Left kidney (tissue), 2 donors: ENCODE measurements around the gene GOLPH3L. TPM values are rescaled to one million over a fixed set of nuclear protein-coding genes. Genes with fewer than 3 reads are reported as not detected.
"Not testable (repeated sequence)": the region's sequence is repeated elsewhere in the genome, so short reads cannot be mapped to it uniquely, and the experiment has no call there.

ENCODE experiments used
- DNase-seq: peaks from one replicate; pipeline ENCODE4 v3.0.0-alpha.2; 2013
- polyA plus RNA-seq: library from polyadenylated mRNA; unstranded; fragments of 120-200 nt; gene quantifications from one replicate; pipeline ENCODE4 v1.2.1, GENCODE V29; 2013; ENCODE audit not compliant: insufficient read length

Gene GOLPH3L
- polyA plus RNA-seq, 1 donor: 42.6 TPM

DNA sequence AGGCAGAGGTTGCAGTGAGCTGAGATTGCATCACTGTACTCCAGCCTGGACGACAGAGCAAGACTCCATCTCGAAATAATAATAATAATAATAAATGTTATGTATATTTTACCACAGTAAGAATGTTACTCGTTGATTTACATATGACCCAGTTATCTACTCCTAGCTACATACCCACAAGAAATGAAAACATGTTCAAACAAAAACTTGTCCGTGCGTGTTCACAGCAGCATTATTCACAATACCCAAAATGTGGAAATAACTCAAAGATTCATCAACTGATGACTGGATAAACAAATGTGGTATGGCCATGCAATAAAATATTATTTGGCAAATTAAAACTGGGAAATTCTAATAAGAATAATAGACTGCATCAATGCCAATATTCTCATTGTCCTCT is 35.8 kb downstream of the GOLPH3L start:
- no peak for DNase-seq

DNA sequence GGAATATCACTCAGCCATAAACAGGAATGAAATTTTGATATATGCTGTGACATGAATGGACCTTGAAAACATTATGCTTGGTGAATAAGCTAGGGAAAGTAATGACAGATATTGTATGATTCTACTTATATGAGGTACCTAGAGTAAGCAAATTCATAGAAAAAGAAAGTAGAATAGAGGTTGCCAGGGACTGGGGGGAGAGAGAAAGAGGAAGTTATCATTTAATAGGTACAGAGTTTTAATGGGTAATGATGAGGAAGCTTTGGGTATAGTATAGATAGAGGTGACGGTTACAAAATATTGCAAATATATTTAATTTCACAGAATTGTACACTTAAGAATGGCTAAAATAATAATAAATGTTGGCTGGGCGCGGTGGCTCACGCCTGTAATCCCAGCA is 36.4 kb downstream of the GOLPH3L start:
- no peak for DNase-seq

- not testable (repeated sequence) for DNase-seq
Measured at GRCh38 chr1:150657064-150657463, 39.9 kb downstream of the GOLPH3L start.

- not testable (repeated sequence) for DNase-seq
Measured at GRCh38 chr1:150654635-150655034, 42.3 kb downstream of the GOLPH3L start.

DNA sequence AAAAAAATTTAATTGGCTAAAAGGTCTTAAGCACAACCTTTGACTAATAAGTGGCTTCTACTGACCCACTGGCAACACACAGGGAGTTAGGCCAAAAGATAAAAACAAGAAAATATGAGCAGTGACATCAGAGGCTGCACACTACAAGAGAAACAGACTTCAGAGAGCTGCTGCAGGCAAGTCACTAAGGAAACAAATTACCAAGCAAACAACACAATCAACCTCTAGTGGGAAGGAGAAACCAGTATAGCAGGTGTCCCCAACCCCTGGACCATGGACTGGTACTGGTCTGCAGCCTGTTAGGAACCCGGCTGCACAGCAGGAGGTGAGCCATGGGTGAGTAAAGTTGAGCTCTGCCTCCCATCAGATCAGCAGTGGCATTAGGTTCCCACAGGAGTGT is 46.8 kb downstream of the GOLPH3L start:
- no peak for DNase-seq

GRCh38 chr1:150649441-150650075 is 47.4 kb downstream of the GOLPH3L start:
- DNase-seq: no peak

DNA sequence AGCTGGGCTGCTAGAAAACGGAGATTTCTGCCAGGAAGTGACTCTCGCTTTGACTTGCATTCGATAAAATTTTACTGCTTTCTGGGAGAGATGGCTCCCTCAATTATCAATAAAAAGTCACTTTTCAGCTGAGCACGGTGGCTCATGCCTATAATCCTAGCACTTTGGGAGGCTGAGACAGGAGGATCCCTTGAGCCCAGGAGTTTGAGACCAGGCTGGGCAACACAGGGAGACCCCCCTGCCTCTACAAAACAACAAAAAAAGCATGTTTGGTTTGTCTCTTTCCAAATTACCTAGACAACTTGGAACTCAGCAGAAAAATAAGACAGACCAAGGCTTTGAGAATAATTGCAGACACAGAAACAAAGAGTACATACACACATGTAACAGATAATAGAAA is 54.7 kb downstream of the GOLPH3L start:
- DNase-seq: no peak

DNA sequence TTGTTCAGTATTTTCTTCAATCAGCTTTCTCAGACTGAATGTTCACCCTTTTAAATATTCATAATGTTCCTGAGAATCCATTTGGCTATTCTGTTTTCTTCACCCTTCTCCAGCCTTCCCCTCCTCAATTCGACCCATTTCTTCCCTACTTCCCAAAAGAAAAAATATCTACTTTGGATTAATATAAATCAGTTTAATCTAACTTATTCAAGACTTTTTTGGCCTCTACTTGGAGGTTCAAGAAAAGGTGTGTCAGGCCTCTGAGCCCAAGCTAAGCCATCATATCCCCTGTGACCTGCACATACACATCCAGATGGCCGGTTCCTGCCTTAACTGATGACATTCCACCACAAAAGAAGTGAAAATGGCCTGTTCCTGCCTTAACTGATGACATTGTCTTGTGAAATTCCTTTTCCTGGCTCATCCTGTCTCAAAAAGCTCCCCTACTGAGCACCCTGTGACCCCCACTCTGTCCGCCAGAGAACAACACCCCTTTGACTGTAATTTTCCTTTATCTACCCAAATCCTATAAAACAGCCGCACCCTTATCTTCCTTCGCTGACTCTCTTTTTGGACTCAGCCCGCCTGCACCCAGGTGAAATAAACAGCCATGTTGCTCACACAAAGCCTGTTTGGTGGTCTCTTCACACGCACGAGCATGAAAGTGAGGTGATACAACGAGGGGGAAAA is 55.7 kb downstream of the GOLPH3L start:
- DNase-seq: not testable (repeated sequence)

DNA sequence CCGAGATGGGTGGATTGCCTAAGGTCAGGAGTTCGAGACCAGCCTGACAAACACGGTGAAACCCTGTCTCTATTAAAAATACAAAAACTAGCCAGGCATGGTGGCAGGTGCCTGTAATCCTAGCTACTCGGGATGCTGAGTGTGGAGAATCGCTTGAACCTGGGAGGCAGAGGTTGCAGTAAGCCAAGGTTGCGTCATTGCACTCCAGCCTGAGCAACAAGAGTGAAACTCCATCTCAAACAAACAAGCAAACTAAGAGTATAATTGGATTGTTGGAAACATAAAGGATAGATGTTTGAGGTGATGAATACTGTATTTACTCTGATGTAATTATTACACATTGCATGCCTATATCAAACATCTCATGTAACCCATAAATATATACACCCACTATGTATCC is 58.5 kb downstream of the GOLPH3L start:
- DNase-seq: not testable (repeated sequence)

DNA sequence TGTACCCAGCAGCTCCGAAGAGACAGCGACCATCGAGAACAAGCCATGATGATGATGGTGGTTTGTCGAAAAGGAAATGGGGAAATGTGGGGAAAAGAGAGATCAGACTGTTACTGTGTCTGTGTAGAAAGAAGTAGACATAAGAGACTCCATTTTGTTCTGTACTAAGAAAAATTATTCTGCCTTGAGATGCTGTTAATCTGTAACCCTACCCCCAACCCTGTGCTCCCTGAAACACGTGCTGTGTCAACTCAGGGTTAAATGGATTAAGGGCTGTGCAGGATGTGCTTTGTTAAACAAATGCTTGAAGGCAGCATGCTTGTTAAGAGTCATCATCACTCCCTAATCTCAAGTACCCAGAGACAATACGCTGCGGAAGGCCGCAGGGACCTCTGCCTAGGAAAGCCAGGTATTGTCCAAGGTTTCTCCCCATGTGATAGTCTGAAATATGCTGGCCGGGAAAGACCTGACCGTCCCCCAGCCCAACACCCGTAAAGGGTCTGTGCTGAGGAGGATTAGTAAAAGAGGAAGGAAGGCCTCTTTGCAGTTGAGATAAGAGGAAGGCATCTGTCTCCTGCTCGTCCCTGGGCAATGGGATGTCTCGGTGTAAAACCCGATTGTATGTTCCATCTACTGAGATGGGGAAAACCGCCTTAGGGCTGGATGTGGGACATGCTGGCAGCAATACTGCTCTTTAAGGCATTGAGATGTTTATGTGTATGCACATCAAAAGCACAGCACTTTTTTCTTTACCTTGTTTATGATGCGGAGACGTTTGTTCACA is 61.9 kb downstream of the GOLPH3L start:
- DNase-seq: not testable (repeated sequence)

DNA sequence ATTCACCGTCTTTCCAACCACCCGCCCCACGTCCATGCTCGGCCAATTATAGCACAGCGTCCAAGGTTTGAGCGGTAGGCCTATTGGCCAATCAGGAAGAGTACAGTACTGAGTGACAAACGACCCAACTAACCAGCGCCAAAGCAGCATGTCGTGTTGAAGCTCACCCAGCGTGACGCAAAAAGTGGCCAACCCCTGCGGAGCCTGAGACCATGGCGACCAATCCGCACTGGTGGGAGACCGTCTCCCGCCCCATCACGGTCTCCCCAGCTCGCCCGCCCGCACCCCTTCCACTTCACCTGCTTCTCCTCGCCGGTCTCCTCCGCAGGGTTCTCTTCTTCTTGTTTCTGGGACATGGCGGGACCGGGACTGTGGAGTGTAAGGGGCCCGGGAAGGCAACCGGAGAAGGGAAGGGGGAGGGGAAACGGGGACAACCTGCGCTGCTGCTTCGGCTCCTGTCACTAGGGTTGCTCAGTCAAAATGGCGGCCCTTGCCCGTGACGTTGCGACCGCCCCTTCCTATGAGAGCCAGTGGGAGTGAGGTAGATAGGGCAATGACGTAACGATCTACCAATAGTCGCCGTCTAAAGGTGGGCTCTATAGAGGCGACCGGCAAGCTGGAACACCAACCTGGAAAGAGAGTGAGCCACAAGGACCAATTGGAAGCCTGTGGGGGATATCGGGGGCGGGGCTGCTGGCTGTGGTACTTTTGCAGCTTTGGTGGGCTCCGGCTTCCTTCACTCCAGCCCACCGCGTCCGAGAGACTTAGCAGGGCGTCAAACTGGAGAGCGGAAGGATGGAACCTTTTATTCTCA is 67.6 kb downstream of the GOLPH3L start, which contains the start of gene ENSA:
ENSA (minus strand) TSS at position 498 of the 814 bp plus-strand sequence; CDS start at position 356, 142 bp downstream.
- DNase-seq: peak; percentile 99

DNA sequence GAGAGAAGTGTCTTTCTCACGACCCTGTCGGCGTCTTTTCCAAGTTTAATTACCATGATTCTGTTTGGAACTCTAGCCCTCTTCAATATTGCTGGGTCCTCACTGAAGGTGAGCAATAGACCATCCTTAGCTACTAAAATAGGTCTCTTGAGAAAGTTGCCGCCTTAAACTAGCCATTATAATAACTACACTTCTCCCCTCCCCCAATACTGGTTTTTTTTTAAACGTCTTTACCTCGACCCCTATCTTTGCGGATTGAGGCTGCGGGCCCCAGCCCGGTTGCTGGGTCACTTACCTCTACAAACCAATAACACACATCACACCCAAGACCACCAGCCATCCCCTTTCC is 68.2 kb downstream of the GOLPH3L start:
- no peak for DNase-seq

GRCh38 chr1:150627826-150628410 is 69.0 kb downstream of the GOLPH3L start:
- DNase-seq: no peak

- DNase-seq: no peak
Measured at GRCh38 chr1:150626150-150626549, 70.8 kb downstream of the GOLPH3L start.

- DNase-seq: not testable (repeated sequence)
Measured at GRCh38 chr1:150624546-150624945, 72.4 kb downstream of the GOLPH3L start.

DNA sequence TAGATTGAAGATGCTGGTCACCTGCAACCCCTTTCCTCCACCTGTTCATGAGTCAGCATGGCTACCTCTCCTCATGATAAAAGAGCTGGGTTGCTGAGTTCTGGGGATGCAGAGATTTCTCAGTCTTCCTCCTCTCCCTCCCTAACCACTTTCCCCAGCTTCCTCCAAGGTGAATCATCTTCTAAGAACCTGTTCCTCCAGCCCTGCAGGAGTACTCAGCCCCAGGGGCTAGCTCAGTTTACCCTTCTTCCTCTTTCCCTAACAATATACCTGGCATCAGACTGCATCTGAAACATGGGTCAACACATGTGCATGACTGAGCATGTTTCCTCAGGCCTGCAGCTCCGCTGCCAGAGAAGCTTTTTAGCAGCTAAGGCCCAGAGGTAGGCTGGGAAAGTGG is 72.8 kb downstream of the GOLPH3L start:
- not testable (repeated sequence) for DNase-seq

GRCh38 chr1:150622303-150622975 is 74.5 kb downstream of the GOLPH3L start:
- no peak for DNase-seq

DNA sequence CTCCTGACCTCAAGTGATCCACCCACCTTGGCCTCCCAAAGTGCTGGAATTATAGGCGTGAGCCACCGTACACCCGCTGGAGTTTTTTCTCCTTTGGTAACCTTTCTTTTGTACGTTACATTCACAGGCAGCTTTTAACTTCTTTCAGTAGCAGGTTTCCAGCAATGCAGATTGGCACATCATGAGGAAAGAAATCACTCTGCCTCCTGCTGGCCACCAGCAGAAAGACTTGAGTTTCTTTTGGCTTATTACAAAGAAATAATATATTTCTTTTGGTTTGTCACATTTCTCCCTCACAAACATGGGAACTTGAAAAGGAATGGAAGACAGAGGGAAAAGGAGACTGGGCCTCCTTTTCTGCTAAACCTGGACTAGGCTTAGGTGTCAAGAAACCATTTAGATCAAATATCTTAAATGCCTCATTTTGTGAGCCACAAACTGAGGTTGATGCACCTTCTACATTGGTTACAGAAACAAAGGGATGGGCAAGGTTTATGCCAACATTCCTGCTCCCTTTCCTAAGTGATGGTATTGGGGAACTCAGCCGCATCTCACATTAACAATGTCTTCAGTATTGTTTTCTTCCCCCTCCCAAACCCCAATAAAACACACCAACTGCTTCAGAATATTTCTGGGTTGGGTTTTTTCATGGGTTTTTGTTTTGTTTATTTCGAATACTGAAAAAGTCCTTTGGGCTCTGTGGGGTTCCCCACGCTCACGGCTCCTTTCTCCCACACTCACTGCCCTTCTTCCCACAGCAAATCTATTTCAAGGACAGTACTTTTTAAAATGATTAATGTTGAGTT is 75.3 kb downstream of the GOLPH3L start:
- no peak for DNase-seq

DNA sequence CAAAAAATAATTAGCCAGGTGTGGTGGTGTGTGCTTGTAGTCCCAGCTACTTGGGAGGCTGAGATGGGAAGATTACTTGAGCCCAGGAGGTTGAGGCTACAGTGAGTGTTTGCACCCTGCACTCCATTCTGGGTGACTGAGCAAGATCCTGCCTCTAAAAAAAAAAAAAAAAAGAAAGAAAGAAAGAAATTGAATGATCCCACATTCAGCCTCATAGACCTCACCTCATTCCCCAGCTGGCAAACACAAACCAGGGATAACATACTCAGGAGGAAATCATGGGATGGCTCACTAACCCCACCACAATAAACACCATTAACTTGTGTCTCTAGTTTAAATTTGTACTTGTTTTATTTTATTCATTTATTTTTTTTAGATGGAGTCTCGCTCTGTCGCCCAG is 76.0 kb downstream of the GOLPH3L start:
- DNase-seq: no peak
